Colonic mucosa (tissue), 4 donors: Measurements from ENCODE around the gene FNDC3A. TPM values are rescaled to one million over a fixed set of nuclear protein-coding genes. Genes with fewer than 3 reads are reported as not detected.
"Not testable (repeated sequence)": the region's sequence is repeated elsewhere in the genome, so short reads cannot be mapped to it uniquely, and the experiment has no call there.

ENCODE experiments used
- DNase-seq: peaks from one replicate; pipeline ENCODE4 v3.0.0-alpha.2; 2020
- H3K27ac ChIP-seq: fragments of 200-600 bp; one replicate; pipeline ENCODE4 v1.8.0; 2021
- H3K27me3 ChIP-seq: fragments of 200-600 bp; one replicate; pipeline ENCODE4 v1.8.0; 2021
- H3K36me3 ChIP-seq: fragments of 200-600 bp; one replicate; pipeline ENCODE4 v1.8.0; 2021
- H3K4me1 ChIP-seq: fragments of 200-600 bp; one replicate; pipeline ENCODE4 v1.8.0; 2021; ENCODE audit warnings: mild to moderate bottlenecking
- H3K4me3 ChIP-seq: fragments of 200-600 bp; one replicate; pipeline ENCODE4 v1.8.0; 2021
- H3K9ac ChIP-seq, 2 donors: one replicate each; pipeline ENCODE4 v1.7.0; 2013; ENCODE audit warnings: control low read depth in 2 of 2, low read depth in 2 of 2, low read length in 2 of 2
- H3K9me3 ChIP-seq: fragments of 200-600 bp; one replicate; pipeline ENCODE4 v1.8.0; 2021
- CTCF ChIP-seq: fragments of 200-600 bp; IDR thresholded peaks from one replicate; pipeline ENCODE4 v1.8.0; 2022; ENCODE audit warnings: antibody characterized with exemption, mild to moderate bottlenecking
- intact Hi-C: fragments of 100-400 bp; cut with DNase I; formaldehyde crosslinking; loops from one replicate; pipeline ENCODE4 v1.14.1; 2022
- total RNA-seq, 2 donors: library from RNA; stranded (reverse); fragmentation: NEBNext Ultra II Directional in 1 of 2; extraction: Animal tissue kit (Norgen Biotek cat#: 25700) in 1 of 2; gene quantifications; one replicate each; pipeline ENCODE4 v1.2.1, GENCODE V29; 2021
- donor health status: healthy.
- donor health status: DM: no; HTN: no; CAD: no.
- donor health status: DM: no; HTN: no; CAD: no.

FNDC3A gene
- total RNA-seq, 2 donors from 2014 or later = 33.9 to 55.3 TPM

GRCh38 chr13:49000247-49000646 lies 24.5 kb downstream of the FNDC3A start:
- intact Hi-C loops = no loop called here
- TF ChIP-seq CTCF = no peak
- Histone ChIP-seq H3K27ac (no peak overlapping the region), H3K4me3 (no peak overlapping the region), H3K4me1 (no peaks in the 10 kb centered on the region), H3K9ac (no peak overlapping the region), H3K27me3 (no peaks in the 10 kb centered on the region), H3K36me3 (no peaks in the 10 kb centered on the region), H3K9me3 (no peaks in the 10 kb centered on the region)
- no peak for DNase-seq

DNA sequence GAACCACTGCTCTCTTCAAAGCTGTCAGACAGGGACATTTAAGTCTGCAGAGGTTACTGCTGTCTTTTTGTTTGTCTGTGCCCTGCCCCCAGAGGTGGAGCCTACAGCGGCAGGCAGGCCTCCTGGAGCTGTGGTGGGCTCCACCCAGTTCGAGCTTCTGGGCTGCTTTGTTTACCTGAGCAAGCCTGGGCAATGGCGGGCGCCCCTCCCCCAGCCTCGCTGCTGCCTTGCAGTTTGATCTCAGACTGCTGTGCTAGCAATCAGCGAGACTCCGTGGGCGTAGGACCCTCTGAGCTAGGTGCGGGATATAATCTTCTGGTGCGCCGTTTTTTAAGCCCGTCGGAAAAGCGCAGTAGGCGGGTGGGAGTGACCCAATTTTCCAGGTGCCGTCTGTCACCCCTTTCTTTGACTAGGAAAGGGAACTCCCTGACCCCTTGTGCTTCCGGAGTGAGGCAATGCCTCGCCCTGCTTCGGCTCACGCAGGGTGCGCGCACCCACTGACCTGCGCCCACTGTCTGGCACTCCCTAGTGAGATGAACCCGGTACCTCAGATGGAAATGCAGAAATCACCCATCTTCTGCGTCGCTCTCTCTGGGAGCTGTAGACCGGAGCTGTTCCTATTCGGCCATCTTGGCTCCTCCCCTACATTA lies 43.4 kb downstream of the FNDC3A start:
- H3K9ac ChIP-seq, H3K27me3 ChIP-seq, intact Hi-C loops, H3K4me3 ChIP-seq, H3K9me3 ChIP-seq, H3K4me1 ChIP-seq, H3K36me3 ChIP-seq, H3K27ac ChIP-seq, DNase-seq: not testable (repeated sequence)

DNA sequence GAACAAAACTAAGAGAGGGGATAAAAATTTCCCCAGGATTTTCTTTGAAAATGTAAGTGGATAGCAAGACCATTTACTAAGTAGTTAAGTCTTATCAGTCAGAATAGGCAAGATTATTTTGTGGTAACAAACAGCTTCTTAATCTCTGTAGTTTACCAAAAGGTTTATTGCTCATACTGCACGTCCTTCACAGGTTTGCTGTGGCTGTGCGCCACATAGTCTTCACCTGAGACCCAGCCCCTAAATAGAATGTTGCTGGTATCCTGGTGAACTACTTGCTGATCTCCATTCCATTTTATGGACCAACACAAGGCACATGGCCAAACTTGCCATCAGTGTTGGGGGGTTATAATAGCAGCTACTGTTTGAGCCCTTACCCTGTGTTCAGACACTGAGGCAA lies 44.6 kb downstream of the FNDC3A start:
- intact Hi-C loops = no loop called here
- no peak overlapping the region for H3K27ac ChIP-seq
- H3K36me3 ChIP-seq = no peaks in the 10 kb centered on the region
- H3K4me1 ChIP-seq = no peaks in the 10 kb centered on the region
- H3K27me3 ChIP-seq = no peaks in the 10 kb centered on the region
- no peak overlapping the region for H3K9ac ChIP-seq
- no peaks in the 10 kb centered on the region for H3K9me3 ChIP-seq
- DNase-seq = no peak
- no peak for TF ChIP-seq CTCF
- H3K4me3 ChIP-seq = no peak overlapping the region

GRCh38 chr13:49020940-49021553 lies 45.3 kb downstream of the FNDC3A start:
- Histone ChIP-seq H3K36me3 (no peaks in the 10 kb centered on the region), H3K27ac (no peak overlapping the region), H3K4me3 (no peak overlapping the region), H3K27me3 (no peaks in the 10 kb centered on the region), H3K9ac (no peak overlapping the region), H3K9me3 (no peaks in the 10 kb centered on the region), H3K4me1 (no peaks in the 10 kb centered on the region)
- TF ChIP-seq CTCF = no peak
- DNase-seq = no peak
- intact Hi-C loops = no loop called here

GRCh38 chr13:49021953-49022352 lies 46.2 kb downstream of the FNDC3A start:
- Histone ChIP-seq H3K27ac (no peak overlapping the region), H3K4me1 (no peaks in the 10 kb centered on the region), H3K9me3 (no peaks in the 10 kb centered on the region), H3K36me3 (no peaks in the 10 kb centered on the region), H3K27me3 (no peaks in the 10 kb centered on the region), H3K4me3 (no peak overlapping the region), H3K9ac (no peak overlapping the region)
- intact Hi-C loops = no loop called here
- TF ChIP-seq CTCF = no peak
- no peak for DNase-seq

DNA sequence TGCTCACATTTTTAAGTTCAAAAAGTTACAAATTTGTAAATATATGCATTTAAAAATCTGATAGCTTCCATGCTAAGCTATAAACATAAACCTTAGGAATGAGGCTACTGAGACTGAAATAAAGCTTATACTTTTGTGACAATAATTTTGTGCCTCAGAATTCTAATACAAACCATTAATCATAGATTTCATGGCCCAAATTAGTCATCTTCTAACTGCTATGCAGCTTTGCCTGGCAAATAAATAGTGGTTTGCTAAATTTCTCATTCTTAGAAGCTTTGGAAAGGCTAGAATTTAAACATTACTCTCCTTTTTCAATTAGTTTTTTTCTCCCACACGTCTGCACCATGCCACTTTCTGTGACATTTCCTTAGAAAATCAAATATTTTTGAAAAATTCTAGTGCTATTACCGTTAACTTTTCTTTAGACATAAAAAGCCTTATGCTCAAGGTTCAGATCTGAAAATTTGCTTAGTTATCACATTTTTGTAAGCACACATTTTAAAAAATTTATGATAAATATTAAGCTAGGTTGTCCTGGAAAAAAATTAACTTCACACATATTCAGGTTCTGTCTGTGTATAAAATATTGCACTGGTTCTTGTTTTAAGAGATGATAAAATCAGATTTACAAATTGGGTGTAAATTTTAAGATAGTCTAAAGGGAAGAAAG lies 46.9 kb downstream of the FNDC3A start:
- Histone ChIP-seq H3K9me3 (no peaks in the 10 kb centered on the region), H3K4me3 (no peak overlapping the region), H3K27me3 (no peaks in the 10 kb centered on the region), H3K36me3 (no peaks in the 10 kb centered on the region), H3K9ac (no peak overlapping the region), H3K27ac (no peak overlapping the region), H3K4me1 (no peaks in the 10 kb centered on the region)
- TF ChIP-seq CTCF = no peak
- no peak for DNase-seq
- intact Hi-C loops = no loop called here
